PFSK-1 (cell line): Measurements from ENCODE around the gene ARL5B.

ENCODE experiments used
- FOXP2 ChIP-seq: optimal IDR thresholded peaks from 2 replicates; pipeline ENCODE3; 2011; ENCODE audit warnings: borderline replicate concordance, control low read depth, inconsistent platforms; ENCODE audit not compliant: insufficient read depth; ENCODE audit errors: extremely low read length, extremely low read depth
- POLR2AphosphoS5 ChIP-seq: IDR thresholded peaks from 2 replicates; pipeline ENCODE4 v1.6.1; 2012; ENCODE audit warnings: low read depth, mild to moderate bottlenecking, control low read depth, low read length, moderate library complexity
- TF ChIP-seq, protein P1 (sequence below), 2 experiments: IDR thresholded peaks; 2 replicates each; pipeline versions ENCODE4 v1.6.1 to v1.8.0; 2011 to 2012; ENCODE audit warnings: low read depth in 2 of 2, low read length in 2 of 2, control low read depth in 1 of 2, inconsistent platforms in 1 of 2, mild to moderate bottlenecking in 1 of 2, moderate library complexity in 1 of 2; ENCODE audit not compliant: insufficient read depth in 1 of 2

DNA sequence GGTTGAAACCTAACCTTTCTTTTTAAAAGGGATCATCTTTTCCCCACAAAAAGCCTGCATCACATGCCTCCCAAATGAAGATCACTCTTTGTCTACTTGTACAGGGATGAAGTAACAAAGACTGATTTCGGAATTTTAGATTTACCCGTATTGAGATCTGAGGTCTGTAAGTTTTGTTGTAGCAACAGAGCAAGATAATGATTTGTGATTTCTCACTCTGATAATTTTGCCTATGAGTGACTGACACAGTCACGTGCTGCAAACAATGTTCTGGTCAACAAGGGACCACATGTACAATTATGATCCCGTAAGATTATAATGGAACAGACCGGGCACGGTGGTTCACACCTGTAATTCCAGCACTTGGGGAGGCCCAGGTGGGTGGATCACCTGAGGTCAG is 31.3 kb downstream of the ARL5B start:
- no peak for TF ChIP-seq POLR2AphosphoS5
- TF ChIP-seq, protein P1, sequence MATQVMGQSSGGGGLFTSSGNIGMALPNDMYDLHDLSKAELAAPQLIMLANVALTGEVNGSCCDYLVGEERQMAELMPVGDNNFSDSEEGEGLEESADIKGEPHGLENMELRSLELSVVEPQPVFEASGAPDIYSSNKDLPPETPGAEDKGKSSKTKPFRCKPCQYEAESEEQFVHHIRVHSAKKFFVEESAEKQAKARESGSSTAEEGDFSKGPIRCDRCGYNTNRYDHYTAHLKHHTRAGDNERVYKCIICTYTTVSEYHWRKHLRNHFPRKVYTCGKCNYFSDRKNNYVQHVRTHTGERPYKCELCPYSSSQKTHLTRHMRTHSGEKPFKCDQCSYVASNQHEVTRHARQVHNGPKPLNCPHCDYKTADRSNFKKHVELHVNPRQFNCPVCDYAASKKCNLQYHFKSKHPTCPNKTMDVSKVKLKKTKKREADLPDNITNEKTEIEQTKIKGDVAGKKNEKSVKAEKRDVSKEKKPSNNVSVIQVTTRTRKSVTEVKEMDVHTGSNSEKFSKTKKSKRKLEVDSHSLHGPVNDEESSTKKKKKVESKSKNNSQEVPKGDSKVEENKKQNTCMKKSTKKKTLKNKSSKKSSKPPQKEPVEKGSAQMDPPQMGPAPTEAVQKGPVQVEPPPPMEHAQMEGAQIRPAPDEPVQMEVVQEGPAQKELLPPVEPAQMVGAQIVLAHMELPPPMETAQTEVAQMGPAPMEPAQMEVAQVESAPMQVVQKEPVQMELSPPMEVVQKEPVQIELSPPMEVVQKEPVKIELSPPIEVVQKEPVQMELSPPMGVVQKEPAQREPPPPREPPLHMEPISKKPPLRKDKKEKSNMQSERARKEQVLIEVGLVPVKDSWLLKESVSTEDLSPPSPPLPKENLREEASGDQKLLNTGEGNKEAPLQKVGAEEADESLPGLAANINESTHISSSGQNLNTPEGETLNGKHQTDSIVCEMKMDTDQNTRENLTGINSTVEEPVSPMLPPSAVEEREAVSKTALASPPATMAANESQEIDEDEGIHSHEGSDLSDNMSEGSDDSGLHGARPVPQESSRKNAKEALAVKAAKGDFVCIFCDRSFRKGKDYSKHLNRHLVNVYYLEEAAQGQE (IDR thresholded peaks at IDR 0.05; ENCODE audit: insufficient read depth in 1 of 2, low read depth in 2 of 2, low read length in 2 of 2) = no peak
- TF ChIP-seq FOXP2 = no peak
